Hypothalamus (tissue), 51 donors: ENCODE measurements around the gene FGF2.
"Not testable (repeated sequence)": the region's sequence is repeated elsewhere in the genome, so short reads cannot be mapped to it uniquely, and the experiment has no call there.

Experiments used
- DNase-seq, 51 donors: peaks; one replicate each; lab custom pipeline; 2025; lab: John Stamatoyannopoulos, UW

Gene FGF2

DNA sequence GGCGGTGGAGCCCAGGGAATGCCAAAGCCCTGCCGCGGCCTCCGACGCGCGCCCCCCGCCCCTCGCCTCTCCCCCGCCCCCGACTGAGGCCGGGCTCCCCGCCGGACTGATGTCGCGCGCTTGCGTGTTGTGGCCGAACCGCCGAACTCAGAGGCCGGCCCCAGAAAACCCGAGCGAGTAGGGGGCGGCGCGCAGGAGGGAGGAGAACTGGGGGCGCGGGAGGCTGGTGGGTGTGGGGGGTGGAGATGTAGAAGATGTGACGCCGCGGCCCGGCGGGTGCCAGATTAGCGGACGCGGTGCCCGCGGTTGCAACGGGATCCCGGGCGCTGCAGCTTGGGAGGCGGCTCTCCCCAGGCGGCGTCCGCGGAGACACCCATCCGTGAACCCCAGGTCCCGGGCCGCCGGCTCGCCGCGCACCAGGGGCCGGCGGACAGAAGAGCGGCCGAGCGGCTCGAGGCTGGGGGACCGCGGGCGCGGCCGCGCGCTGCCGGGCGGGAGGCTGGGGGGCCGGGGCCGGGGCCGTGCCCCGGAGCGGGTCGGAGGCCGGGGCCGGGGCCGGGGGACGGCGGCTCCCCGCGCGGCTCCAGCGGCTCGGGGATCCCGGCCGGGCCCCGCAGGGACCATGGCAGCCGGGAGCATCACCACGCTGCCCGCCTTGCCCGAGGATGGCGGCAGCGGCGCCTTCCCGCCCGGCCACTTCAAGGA is at the start of gene FGF2:
Gene FGF2 (plus strand): TSS at position 279 of the 705 bp plus-strand sequence. CDS start 344 bp downstream, at position 623.
- DNase-seq: peak in 48 of 51 donors; percentile 11 to 84 (median 64)

DNA sequence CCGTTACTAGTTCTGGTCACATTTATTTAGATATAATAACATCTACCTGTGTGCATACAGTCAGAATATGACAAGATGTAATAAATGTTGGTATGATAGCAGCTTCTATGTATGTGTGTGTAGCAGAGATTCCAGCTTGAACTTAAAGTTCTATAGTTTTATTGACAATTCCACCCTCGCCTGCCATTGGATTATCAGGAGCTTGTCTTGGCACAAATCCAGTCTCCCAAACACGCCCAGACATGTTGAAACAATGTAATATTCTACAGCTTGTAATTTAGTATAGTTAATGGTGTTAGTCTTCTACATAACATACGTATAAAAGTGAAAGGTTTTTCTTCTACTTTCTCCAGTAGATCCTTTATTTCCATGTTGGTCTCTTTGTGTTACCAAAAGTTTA is 49.7 kb upstream of the FGF2 start:
- no peak for DNase-seq

DNA sequence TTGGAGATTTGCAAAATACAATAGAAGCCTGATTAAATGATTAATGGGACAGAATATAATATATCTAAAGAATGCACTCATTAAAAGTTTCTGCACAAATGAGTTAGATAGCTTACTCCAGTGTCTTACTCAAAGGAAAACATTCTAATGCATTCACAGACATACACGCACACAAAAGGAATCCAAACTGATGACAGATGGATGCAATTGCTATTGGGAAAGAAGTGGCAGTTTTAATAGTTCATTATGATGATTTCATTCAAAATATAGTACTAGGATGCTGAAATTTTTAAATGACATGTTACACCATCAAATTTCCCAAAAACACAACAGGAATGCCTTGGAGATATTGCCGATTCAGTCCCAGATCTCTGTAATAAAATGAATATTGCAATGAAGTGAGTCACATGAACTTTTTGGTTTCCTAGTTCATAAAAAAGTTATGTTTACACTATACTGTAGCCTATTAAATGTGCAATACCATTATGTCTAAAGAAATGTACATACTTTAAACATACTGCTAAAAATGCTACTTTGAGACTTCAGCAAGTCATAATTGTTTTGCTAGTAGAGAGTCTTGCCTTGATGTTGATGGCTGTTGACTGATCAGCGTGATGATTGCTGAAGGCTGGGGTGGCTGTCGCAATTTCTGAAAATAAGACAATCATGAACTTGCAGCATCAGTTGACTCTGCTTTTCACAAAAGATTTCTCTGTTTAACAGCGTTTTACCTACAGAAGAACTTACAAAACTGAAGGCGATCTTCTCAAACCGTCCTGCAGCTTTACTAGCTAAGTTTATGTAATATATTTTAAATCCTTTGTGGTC is 48.6 kb upstream of the FGF2 start:
- no peak for DNase-seq

DNA sequence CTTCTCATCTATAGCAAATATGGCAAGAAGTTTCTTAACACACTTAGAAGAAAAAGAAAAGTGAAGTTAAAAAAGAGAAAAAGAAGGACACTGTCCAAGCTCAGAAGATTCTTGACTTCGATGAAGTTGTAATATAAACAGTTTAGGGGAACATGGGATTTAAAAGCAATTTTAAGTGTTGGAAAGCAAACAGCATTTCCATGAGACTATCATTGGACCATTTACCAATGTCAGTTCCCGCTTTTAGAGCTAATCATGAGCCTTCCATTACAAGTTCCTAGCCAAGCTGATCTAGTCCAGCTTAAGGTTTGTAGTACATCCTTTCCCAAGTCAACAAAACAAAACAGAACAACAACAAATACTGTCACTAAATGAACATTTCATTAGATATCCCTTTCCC is 45.1 kb upstream of the FGF2 start:
- no peak for DNase-seq

DNA sequence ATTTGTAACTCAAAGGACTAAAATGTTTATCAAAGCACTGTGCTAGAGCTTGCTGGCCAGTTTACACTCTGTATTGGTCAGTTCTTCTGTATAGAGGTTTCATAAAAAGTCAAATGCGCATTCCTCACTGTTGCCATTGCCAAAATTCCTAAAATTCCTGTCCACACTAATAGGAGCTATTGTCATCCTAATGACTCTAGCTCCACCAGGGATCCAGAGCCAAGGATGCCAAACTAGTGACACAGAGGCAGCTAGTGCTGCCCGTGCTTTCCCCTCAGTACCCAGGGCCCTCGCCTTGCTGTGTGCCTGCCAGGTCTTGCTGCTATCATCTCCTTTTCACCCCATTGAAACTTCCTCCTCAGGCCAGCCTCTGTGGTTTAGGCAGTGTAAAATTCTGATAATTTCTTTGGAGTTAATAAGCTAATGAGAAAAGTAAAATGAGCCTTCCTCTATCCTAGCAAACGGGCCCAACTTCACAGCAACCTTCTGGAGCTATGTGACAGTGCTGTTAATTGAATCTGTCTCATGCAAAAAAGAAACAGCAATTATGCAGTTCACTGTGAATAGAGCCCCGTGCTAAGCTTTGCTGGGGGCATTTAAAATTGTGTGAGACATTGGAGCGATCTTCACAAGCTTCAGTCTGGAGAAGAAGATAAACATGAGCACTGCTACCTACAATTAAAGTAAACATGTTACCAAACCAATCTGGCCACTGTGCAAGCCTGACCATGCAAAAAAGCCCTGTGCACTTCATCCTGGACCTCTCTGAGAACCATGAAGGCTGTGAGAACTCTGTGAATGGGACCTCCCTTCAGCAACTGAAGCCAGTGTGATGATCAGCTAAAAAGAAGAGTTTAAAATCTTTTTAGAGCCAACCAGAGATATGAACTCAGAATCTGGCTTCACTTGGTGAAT is 43.1 kb upstream of the FGF2 start:
- peak in 7 of 51 donors; percentile 2 to 62 (median 14) for DNase-seq

DNA sequence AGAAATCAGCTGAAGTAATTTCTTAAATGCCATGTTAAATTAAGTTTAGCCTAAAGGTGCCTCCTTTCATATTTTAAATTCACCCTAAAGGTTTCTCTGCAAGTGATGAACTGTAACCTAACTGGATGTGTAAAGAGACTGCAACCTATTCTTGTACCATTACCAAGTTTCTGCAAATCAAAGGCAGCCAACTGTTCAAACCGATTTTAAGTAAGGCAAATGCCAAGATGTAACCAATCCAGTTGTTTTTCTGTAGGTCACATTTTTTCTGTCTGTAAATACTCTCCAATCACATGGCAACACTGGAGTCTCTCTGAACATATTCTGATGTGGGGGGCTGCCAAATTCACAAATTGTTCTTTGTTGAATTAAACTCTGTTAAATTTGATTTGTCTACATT is 42.4 kb upstream of the FGF2 start:
- DNase-seq: no peak

DNA sequence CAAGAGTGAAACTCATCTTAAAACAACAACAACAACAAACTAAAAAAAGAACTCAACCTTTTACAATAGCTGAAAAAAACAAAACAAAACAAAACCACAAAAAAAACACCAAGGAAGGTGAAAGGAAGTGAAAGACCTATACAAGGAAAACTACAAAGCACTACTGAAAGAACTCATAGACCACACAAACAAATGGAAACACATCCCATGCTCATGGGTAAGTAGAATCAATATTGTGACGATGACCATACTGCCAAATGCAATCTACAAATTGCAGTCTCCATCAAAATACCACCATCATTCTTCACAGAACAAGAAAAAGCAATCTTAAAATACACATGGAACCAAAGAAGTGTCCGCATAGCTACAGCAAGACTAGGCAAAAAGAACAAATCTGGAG is 41.5 kb upstream of the FGF2 start:
- no peak for DNase-seq

DNA sequence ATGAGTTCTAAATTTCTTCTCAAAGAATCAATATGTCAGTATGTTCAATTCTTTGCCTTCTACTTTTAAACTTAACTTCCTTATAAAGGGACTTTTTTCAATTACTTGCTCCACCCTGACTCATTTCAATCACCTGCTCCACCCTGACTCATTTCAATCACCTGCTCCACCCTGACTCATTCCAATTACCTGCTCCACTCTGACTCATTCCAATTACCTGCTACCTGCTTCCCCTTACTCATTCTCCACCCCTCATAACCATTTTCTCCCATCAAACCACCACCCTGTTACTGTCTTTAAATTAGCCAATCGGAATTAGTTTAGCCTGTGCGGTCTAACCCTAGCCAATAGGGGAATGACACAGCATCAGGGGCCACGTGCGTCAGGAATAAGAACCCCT is 40.3 kb upstream of the FGF2 start:
- not testable (repeated sequence) for DNase-seq

DNA sequence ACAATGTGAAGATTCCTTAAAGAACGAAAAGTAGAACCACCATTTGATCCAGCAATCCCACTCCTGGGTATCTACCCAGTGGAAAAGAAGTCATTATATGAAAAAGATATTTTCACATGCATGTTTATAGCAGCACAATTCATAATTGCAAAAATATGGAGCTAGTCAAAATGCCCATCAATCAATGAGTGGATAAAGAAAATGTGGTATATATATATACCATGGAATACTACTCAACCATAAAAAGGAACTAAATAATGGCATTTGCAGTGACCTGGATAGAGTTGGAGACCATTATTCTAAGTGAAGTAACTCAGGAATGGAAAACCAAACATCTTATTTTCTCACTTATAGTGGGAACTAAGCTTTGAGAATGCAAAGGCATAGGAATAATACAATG is 39.7 kb upstream of the FGF2 start:
- DNase-seq: not testable (repeated sequence)

DNA sequence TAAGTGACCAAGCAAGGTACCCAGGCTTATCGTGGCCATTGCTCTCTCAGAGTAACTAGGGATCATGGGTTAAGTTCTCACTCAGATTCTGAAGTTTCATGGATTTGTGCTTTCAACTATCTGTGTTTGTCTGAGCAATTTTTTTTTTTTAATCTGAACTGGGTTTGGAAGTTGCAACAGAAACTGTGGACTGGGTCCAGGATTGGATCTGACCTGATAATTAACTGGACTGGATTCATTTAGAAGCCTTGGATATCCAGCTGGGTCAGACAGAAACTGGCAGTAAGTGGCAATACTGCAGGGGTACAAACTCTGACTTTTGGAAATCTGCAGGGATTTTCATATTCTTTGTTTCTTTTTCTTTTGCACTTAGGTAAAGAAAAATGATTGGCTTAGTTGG is 38.7 kb upstream of the FGF2 start:
- no peak for DNase-seq

DNA sequence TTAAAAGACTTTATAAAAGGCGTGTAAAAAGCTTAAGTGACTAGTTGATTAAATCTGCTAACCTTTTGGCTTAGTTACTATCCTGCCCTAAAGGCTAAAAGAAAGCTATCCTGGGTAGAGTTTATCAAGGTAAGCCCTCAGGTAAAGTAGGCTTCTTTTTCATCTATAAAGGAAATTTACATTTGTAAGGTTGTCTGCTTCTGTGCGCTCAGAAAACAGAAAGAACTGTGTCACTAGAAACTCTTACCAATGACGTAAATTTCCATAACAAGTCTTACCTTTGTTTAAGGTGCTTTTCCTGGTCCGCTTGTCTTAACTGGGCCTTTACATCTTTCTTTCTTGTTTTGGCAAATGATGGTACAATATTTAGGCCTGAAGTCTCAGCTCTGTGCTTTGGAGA is 37.7 kb upstream of the FGF2 start:
- no peak for DNase-seq

DNA sequence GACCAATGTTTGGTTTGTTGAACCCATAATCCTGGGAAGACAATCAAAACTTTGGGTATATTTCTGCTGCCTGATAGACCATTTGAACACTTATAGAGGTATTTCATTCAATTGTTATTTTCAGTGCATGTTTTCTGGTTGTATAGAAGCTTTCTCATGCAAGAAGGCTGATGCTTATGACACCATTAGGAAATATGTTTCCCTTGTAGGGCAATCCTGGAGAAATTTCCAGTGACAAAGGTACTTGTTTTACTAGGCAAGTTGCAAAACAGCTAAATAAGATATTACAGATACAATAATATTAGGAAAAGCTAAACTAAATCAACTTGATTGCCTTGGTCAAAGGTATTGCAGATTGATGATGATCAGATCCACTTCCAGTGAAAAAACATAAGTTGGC is 32.8 kb upstream of the FGF2 start:
- no peak for DNase-seq

DNA sequence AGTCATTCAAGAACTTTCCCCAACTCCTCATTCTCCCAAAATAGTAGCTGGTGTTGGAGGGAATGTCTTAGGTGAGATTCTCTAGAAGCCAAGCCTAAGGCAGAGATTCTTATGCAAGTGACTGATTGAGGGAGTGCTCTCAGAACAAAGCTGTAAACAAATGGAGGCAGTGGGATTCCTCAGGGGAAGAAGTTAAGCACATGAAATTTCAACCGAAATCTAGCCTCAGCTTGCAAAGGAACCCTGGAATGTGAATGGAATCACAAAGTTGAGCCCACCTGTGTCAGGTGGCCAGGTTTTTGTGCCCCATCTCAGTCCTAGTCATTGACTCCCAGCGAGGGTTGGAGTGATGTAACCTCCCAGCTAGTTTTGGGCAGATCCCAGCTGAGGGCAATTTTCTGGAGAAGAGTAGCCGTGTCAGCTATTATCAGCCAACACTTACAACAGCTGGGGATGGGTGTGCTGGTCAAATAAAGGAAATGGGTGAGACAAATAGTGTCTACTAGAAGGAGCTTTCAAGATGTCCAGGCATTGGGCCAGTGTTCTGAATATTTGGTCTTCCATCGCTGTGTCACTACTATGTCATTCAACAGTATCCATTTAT is 29.7 kb upstream of the FGF2 start:
- no peak for DNase-seq

DNA sequence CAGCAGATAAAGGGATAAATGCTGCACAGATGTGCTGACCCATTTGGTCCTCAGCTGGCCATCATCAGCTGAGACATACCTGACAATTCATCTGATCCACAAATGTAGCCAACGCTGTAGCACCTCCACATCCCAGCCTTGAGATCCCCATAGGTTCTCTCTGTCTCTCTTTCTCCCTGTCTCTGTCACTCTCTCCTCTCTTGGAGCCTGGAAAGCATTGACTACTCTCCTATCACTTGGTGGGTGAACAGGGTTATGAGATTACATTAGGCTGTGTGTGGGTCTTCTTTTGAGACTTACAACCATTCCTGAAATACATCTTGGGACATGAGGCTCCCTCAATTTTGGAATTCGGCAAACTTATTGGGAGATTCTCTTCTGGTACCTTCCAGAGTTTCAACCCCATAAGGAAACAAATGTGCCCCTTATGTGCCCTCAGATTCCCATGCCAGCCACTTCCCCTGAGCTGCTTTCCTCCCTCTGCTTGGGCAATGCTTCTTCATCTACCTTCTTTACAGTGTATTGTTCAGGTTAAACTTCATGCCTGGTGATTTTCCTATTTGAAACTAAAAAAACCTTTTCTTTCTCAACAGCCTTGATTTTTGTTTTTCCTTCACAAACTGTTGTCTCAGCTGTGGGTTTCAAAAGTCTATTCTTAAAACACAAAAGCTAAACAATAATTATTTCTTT is 29.1 kb upstream of the FGF2 start:
- DNase-seq: no peak

DNA sequence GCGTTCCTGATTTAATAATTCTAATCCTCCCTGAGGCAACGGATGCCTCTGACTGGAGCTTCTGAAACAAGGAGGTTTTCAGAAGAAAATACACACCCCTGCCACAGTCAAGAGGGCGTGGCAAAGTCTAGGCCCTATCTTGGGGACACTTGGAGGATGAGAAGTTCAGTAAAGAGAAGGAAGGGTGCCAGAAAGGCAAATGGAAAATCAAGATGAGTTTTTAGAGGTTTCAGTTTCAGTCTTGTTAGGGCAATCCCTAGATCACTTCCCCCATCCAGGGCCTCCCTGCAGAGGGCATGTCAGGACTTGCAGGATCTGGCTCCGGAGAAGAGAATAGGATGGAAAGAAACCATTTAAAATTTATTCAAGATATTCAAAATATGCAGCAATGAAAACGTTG is 28.5 kb upstream of the FGF2 start:
- peak in 7 of 51 donors; percentile 2 to 27 (median 11) for DNase-seq

DNA sequence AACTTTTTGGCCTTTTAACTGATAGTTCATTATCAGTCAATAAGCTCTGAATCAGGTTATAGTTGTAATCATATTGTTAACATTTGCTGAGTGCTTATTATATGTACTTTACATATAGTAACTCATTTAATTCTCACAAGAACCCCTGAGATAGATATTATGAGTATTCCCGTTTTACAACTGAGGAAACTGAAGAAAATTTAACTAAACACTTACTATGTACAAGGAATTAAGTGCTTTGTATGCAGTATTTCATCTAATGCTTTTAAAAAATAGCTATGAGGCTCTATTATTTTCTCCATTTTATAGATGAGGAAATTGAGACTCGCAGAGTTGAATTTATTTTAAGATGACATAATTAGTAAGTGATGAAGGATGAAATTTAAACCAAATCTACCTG is 27.7 kb upstream of the FGF2 start:
- DNase-seq: no peak

DNA sequence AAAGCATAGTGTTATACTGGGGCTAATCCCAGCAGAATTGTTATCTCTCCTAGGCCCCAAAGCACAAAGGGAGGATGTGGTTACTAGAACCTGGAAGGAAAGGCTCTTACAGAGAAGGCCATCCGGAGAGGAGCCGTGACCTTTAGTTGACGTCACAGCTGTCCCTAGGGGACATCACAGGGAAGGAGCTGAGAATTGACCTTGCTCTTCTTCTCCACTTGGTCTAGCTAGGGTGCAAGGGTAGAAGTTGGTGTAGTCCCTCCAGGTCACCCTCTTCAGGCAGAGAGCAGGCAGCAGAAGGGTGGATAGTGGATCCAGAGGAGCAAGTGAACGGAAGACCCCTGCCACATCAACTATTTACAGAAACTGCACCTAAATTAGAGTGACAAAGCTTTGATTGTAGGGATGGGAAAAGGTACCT is 22.8 kb upstream of the FGF2 start:
- DNase-seq: no peak

DNA sequence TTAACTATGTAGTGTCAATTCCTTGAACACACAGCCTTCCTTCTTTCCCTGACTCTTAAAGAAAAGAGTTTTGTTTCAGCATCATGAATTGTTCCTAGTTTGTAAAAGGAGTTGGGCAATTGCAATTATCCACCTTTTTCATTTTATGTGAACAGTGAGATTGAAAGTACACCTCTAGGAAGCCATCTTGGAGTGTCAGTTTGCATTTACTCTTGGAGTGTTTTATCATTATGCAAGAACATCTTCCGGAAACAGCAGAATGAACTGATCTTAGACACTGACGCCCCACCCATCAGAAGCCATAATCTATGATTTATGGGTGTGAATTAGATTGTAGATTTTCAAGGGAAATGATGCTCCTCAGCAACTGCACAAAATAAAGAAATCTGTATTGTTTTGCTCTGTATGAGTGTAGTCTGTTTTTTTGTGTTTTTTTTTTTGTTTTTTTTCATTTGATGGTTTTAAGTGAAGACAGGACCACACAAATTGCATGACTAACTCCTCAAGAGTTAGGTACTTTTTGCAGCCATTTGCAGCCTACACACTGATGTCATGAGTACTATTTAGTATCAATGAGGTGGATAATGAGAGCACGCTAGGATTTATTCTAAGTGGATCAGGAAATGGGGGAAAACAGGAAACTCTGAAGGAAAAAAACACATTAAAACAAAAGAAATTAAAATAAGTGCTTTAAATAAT is 19.5 kb upstream of the FGF2 start:
- no peak for DNase-seq

DNA sequence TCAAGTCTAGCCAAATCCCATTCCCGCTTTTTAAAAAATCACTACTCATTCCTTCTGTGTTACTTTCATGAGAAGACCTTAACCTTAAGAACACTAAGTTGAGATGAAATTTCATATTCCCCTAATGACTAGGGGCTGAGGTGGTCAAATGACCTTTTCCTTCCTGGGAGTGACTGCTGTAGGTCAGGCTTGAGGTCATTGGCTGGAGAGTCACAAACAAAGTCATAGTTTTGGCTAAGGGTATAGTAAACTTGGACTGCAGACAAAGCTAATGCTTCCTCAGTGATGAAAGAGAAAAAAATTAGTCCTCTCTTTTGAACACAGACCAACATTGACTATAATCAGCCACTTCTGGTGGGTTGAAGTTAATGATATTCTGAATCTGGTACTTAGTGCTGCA is 16.0 kb upstream of the FGF2 start:
- DNase-seq: no peak
